HG02642 (cell line): Measurements from ENCODE around the gene WDR70.
A peak's percentile ranks its signal among the peaks of the same experiment; 100 is the strongest.

Experiments
- ATAC-seq: cut with Tn5 transposase; IDR thresholded peaks from one replicate; pipeline ENCODE4 v1.9.1; 2021; ENCODE audit warnings: mild to moderate bottlenecking; ENCODE audit not compliant: unreplicated experiment, poor library complexity

Gene WDR70

DNA sequence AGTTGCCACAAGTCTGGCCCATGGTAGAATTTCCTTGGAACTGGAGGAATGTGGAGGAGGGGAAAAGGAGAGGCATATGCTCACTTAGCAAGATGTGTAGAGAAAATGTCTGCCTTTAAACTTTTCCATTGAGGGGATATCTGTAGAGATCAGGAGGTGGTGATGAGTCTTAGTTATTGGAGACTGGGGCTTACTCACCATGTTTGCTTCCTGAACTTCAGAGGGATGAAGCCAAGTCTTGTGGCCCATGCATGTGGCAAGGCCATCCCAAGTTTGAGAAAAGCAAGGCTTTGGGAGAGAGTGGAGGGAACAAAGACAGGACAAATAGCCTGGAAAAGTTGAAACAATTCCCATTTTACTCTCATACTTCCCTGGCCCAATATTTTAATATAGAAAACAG is 336.2 kb downstream of the WDR70 start:
- ATAC-seq, result no peak

DNA sequence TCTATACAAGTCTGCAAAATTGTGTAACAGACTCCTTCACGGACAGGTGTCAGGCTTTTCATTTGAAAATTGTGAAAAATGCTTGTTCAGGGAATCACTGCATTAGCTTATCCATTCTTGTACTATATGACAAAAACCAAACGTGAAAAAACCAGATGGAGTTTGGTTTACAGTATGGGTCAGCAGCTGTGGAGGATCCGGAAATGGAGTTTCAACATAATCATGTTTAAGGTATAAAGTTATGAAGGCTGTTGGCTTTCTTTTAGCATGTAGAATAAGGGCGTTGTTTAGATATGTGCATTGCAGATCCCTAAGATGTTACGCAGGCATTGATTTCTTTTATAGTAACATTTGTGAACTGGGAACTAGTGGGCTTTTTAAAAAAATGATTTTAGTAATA is 336.9 kb downstream of the WDR70 start:
- no peak for ATAC-seq

DNA sequence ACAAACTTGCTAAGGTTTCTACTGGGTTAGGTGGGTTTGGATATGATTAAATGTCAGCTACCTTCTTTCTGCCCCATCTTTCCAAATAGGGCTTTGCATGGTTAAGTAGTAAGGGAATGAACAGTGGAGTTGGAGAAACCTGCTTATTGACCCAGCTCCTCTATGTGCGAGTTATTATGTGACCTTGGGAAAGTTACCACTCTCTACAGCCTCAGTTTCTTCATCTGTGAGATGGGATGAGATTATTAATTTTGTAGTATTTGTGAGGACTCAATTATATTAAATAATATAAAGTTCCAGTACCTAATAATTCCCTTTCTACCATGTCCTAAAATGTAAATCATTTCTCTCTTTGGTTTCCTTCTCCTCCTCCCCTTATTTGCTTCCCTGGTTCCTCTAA is 337.3 kb downstream of the WDR70 start:
- no peak for ATAC-seq

DNA sequence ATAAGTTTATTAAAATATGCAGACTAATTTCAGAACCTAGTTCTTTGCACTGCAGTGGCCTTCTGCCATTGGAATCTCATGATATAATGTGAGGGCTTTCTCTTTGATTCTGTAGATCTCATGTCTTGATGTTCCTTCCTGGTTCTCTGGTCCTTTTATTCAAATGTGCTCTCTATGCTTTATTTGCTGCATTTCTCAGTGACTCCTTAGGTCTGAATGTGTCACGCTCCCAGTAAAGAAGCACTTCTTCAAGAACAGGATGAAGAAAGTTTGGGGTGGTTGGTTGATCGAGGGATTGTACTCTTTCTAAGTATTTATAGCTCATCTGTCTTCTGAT is 338.1 kb downstream of the WDR70 start:
- ATAC-seq, result no peak

DNA sequence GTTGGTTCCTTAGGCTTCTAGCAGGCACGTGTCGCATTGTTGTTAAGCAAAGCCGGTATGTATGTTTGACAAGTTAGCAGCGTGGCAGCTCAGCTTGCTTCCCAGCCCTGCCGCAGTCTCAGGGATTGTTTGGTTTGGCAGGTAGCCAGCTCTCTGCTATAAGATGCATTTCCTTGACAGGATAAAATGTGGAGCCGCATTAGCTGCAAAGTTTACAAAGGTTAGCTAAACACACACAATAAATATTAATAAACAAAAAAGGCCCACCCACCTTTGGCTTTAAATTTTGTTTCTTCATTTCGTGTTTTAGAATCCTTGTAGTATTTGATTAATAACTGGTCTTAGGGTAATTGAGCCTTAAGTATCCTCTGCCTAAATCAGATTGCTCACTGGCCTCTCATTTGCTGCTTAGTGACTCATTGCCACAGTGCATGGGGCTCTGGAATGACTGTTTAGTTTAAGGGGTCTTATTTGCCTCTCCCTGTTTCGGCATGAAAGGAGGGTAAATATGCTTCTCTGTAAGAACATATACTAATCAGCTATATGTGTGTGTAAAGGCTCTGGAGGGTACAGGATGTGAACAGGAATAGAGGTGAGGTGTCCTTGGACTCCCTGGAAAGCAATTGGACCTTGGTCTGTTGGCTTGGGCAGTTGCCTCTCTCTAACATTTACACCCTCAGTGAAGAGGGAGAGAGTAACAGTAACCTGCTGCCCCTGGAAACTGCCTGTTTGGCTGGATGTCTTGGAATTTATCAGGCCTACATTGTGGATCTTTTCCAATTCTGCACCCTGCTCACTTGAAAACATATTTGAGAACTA is 338.7 kb downstream of the WDR70 start:
- ATAC-seq, result no peak

DNA sequence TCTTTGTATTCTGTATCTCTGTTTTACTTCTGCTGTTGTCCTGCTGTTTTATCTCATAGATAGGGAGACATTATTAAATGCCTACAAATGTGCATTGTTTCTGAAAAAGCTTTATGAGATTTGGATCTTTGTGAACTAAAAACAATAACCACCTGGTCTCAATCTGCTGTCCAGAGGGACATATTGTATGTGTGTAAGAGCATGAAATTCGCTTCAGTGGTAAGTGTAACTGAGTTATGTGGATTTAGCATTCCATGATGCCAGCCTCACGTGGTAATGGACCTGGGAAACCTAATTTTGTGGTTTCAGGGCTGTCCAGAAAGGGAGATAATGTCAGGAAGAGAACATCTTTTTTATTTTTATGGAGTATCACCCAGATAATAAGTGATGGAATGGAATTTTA is 341.4 kb downstream of the WDR70 start:
- no peak for ATAC-seq

DNA sequence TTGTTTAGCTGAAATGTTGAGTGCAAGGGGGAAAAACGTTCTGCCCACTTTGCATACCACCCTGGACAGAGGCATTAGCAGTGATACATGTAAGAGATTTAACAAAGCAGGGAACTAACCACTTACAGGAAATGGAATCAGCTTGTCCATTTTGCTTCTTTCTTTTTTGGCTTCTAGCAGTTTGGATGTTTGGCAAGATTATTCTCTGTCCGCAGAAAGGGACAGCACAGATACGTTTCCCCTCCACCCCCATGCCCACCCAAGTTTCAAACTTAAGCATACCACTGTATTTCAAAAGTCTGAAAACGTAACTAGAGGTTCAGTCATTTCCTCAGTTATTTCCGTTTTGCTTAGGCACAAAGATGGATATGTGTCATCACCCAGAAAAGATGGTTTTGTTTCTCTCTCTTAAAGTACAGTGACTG is 342.3 kb downstream of the WDR70 start:
- ATAC-seq, result peak; percentile 76

DNA sequence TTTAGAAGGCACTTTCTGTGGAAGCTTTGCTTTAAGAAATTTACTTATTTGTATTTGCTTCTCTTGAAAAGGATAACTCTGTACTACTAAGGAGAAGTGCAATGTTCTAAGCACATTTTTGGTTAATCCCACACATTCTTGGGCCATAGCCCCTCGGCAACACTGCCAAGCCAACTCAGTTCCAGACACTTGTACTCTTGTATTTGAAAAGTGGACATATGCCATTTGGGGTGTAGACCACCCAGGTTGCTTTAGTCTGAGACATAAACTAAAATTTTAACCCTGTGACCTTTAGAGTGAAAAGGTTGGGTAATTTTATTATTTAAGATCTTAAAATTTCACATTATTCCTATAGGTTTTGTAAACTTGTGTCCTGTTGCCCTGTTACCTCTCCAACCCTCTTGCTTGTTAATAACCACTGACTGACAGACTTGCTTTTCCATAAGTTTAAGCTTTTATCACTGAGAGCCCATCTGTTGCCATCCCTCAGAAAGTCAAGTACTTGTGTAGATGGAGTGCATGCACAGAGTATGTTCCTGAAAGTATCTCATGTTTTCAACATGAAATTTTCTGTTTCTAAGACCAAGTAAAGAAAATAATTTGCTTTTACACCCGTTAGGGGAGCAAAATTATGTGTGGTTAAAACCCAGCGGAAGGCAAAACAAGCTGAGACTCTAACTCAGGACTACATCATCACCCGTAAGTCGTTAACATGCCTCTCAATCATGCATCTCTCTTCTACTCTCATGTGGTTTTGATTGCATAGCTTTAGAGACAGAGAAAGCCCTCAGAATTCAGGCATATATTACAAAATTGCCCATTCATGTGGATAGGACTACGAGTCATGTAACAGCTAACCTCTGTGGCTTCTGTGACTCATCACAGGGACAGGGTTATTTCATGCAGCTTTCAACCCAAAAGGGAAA is 343.4 kb downstream of the WDR70 start:
- ATAC-seq, result peak; percentile 71

DNA sequence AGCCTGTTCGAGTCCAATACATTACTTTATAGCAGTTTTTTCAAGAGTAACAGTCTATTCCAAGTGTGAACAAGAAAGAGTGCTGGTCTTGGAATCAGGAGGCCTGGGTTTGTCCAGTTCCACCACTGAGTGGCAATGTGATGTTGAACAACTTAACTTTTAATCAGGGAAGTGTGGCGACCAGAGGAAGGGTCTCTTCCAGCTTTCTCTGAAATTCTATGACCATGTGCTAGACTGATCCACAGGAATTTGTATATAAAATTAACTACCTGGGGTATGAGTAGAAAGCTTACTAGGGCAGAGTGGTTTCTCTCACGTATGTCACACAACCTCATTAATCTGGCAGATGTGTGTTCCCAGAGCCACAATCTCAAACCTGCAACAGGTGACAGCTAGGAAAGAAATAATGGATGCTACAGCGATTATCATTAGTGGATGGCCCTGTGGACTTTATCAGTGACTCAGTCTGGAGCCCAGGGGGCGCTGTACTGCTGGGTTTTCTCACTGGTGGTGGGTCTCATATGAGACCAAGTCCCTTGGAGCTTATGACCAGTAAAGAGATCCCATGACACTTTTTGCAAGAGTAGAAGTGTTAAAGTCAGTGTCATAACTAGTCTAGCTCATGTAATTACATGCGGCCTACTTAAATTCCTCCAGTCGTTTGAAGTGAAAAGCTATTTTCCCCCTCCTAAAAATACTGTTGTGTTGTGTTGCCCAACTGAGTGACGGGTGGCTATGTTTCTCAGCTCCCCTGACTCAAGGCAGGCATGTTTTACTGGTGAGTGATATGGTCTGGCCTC is 344.2 kb downstream of the WDR70 start:
- ATAC-seq, result no peak

DNA sequence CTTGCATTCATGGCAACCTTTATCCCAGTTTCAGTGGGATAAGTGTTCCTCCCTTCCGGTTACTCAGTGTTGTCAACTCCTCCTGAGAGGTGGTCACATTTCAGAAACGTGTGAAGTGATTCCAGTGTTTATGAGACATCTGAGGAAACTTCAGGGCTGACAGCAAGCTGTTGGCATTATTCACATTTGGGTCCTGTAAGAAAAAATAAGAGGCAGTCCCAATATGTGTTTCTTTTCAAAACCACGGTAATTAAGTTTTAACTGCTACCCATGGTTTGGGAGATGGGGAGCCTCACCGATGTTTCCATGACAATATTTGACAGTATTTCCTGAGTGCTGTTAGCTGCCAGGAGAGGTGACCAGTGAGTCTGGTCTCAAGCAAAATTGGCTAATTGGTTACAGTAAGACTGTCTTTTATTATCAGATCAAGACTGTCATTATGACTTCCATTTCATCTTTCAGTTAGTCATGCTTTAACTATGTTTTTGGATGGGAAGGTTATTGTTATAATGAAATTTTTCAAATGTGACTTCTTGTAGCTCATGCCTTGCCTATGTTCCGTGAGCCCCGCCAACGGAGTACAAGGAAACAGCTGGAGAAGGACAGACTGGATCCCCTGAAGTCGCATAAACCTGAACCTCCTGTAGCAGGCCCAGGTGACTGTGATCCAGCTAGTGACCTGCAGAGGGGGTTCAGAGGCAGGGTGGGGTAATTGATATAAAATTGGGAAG is 345.4 kb downstream of the WDR70 start:
- no peak for ATAC-seq

DNA sequence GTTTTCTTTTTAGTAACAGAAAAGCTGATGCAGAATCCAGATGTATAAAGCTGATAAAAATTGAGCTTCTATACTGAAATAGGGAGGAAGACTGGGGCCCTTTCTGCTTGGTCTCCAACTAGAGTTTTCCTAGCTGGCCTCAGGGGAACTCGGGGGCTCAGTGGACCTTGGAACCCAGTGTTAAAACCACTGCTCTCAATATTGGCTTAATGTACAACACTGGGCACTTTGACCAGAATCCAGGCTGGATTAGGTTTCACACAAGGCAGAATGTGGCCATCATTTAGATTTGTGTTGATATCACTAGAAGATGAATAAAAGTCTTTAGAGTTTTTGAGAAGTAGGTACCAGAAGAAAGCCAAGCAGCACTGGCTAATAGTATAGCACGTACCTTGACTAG is 346.1 kb downstream of the WDR70 start:
- no peak for ATAC-seq

DNA sequence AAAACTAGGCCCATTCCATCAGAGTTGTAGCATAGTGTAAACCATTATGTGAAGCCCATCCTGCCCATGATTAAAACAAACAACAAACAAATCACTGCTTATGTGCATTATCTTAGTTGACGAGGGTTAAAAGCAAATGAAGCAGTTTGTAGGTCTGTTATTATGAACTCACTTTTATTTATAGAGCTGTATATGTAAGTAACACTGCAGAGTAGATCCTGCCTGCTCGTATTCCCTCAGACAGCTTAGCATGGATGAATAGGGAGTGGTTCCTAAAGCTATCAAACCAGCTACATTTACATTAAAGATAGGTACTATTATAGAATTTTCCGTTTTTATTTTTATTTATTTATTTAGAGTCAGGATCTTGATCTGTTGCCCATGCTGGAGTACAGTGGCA is 348.1 kb downstream of the WDR70 start:
- no peak for ATAC-seq

DNA sequence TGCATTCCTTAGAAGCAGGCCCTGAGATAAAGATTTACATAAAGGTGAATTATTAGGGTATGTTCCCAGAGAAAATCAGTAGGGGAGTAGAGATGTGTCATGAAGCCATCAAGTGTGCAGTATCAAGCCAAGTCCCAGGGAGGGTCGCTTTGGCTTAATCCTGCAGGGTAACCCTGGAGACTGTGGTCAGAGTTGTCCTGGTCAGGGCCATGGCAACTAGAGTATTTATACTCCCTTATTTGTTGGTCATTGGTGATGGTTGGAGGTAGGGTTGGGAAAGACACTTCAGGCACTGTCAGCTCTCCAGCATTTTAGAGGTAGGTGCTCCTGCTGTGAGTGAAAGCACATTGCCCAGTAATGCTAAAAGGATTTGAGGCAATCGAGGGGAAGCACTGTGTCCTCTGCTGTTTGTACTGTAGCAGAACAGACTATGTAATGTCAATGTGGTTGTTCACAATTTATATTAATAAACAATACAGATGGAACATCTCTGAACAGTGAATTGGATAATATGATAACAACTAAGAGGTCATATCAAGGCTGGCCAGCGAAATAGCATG is 351.9 kb downstream of the WDR70 start:
- ATAC-seq, result no peak

DNA sequence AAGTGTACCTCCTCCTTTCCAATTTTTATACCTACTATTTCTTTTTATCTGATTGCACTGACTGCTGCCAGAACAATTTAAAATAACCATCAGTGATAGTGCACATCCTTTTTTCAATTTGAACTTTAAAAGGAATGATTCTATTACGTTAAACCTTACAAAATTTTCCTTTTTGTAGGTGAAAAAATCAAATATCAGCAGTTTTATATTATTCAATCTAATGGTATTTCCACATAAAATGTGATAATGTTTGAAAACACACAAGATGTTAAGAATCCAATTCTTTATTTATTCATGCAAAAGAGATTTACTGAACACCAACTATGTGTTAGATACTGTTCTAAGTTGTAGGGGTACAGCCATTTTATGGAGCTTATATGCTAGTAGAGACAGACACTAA is 355.0 kb downstream of the WDR70 start:
- no peak for ATAC-seq

DNA sequence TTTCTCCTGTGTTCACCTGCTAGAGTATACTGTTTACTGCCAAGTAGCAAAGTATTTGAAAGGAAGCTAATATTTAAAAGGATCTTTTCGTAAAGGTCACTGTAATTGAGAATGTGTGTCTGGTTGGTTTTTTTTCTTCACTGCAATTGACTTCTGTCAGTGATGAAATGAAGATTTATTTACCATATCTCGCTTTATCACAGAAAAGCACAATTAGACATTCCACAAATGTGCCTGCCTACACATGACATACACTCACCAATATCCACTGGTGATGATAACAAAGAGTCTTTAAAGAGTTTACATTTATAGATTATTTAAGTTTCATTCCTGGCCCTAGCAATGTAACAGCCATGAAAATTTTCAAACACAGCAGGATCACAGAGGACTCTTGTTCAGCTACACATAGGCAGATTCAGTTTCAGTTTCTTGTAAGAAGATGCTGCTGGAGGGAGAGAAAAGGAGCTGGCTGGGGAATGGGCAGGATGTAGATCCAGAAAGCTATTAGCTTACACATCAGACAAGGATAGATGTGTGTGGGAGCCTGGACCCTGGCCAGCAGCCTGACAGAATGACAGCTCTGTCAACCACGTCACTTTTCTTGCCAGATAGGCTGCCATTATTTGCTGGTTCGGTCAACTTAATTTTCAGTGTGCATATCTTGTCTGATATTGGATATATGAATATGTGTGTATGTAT is 356.7 kb downstream of the WDR70 start:
- ATAC-seq, result no peak

DNA sequence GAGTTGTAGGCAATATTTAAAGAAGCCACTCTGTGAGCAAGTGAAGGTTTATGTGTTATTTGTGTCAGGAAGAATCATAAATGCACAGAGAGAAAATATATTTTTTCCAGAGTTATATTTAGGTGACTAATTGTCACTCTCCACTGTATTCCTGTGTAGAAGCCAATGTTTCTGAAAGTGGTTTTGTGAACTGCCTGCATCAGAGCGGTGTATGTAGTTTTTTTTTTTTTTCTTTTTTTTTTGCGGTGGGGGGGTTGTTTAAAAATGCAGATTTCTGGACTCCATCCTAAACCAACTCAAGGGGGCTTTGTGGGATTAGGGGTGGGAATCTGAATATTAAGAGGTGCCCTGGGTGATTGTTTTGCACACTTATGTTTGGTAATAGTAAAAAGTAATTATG is 357.3 kb downstream of the WDR70 start:
- ATAC-seq, result no peak

DNA sequence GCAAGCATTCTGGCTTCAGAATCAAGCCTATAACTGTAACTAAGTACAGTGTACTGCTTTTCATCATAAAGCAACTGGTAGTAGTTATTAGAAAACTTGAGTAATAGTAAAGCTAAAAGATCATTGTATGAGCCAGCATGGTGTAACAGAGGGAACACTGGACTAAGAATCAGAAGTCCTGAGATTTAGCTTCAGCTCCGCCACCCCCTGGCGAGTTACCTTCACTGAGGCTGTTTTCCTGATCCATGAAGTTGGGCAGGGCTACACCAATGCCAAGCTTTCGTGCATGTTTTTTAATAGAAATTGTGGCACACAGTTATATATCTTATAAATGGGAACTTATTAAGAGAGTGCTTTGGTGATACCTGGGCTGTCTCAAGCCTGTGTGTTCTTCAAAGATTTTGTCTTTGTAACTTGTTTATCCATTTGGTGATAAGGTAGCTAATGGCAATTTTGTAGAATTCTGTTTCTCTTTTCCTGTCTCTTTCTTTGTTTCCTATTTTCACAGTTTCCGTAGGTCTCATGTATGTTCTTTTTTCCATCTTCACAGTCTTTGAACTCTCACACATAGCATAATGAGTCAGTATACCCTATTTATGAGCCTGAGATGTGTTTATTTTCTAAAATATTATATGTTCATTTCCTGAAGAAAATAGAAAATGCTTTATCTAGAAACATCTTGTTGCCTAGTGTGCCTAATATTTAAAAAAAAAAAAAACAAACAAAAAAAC is 358.4 kb downstream of the WDR70 start:
- ATAC-seq, result no peak

DNA sequence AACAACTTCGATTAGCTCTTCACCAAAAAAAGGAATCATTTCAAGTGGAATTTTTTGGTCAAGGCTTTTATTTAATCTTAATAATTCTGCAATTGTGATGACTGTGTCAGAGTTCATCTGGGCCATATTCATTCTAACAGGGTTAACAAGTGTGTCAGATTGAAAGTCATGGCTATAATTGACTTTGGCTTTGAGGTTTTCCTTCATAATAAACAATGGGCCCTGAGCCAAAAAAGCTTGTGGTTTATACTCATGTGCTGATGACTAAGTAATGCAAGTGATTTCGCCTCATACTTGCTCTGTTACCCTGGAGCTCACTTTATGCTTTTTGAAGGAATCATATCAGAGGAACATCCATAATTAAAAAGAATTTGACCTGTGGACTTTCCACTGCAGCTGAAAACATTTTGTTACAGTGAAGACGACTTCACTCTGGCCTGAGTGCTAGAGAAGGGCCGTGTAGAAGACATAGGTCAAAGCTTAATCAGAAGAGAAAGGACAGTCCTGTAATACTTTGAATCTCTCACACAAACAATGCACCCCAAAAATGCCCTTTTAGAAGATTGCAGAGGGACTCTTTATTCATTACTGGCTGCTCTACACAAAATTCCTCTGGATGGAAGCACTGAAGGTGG is 359.1 kb downstream of the WDR70 start:
- peak; percentile 82 for ATAC-seq
